Caco-2 (cell line): ENCODE measurements around the gene CFB. TPM values are rescaled to one million over a fixed set of nuclear protein-coding genes. Genes with fewer than 3 reads are reported as not detected.
A peak's percentile ranks its signal among the peaks of the same experiment; 100 is the strongest.

ENCODE experiments used
- BruUV-seq: library from RNA; stranded (reverse); fragments of 400-500 nt; replicated peaks from 2 replicates; lab custom pipeline; 2021; lab: Mats Ljungman, UMichigan
- CTCF ChIA-PET: fragments of 300-600 bp; sonication (Branson Sonifier 250); formaldehyde crosslinking; loops from one replicate; lab custom pipeline; 2022; ENCODE audit warnings: antibody characterized with exemption; lab: Charles Lee
- POLR2A ChIA-PET: fragments of 300-600 bp; sonication (Branson Sonifier 250); formaldehyde crosslinking; loops from one replicate; lab custom pipeline; 2022; ENCODE audit warnings: antibody characterized with exemption; lab: Charles Lee
- DNase-seq, 2 experiments: peaks; one replicate each; pipeline versions ENCODE4 v3.0.0 to v3.0.0-alpha.2; 2020 to 2022
- H3K27me3 ChIP-seq: replicated peaks from 2 replicates; pipeline ENCODE4 v1.6.0; 2011; ENCODE audit warnings: low read length; ENCODE audit not compliant: control insufficient read depth, insufficient read depth
- H3K36me3 ChIP-seq: 2 replicates; pipeline ENCODE4 v1.5.1; 2011; ENCODE audit warnings: low read length; ENCODE audit not compliant: control insufficient read depth, insufficient read depth
- H3K4me1 ChIP-seq: fragments of 250-450 bp; sonication (Bioruptor Pico); 2 replicates; pipeline ENCODE4 v1.5.1; 2020; ENCODE audit warnings: mild to moderate bottlenecking
- H3K4me3 ChIP-seq: 2 replicates; pipeline ENCODE4 v1.5.1; 2011; ENCODE audit warnings: low read depth, mild to moderate bottlenecking, control low read depth, low read length
- H3K9me3 ChIP-seq: fragments of 250-450 bp; sonication (Bioruptor Pico); 2 replicates; pipeline ENCODE4 v1.5.1; 2020; ENCODE audit warnings: mild to moderate bottlenecking, moderate library complexity
- H3K27ac Mint-ChIP-seq: one replicate; pipeline ENCODE4 v1.8.0; 2022; ENCODE audit warnings: mixed read lengths; ENCODE audit not compliant: unreplicated experiment
- H3K27me3 Mint-ChIP-seq: one replicate; pipeline ENCODE4 v1.8.0; 2022; ENCODE audit warnings: mixed read lengths; ENCODE audit not compliant: insufficient read depth, unreplicated experiment
- H3K36me3 Mint-ChIP-seq: one replicate; pipeline ENCODE4 v1.8.0; 2022; ENCODE audit warnings: mild to moderate bottlenecking, mixed read lengths; ENCODE audit not compliant: insufficient read depth, unreplicated experiment
- H3K4me1 Mint-ChIP-seq: one replicate; pipeline ENCODE4 v1.8.0; 2022; ENCODE audit warnings: low read depth, mixed read lengths; ENCODE audit not compliant: unreplicated experiment
- H3K4me3 Mint-ChIP-seq: one replicate; pipeline ENCODE4 v1.8.0; 2022; ENCODE audit warnings: mild to moderate bottlenecking, moderate library complexity, mixed read lengths; ENCODE audit not compliant: unreplicated experiment
- H3K9me3 Mint-ChIP-seq: one replicate; pipeline ENCODE4 v1.8.0; 2022; ENCODE audit warnings: mixed read lengths; ENCODE audit not compliant: unreplicated experiment
- CTCF ChIP-seq, 2 experiments: fragments of 200-600 bp in 1 of 2; IDR thresholded peaks; 1 replicate in 1 of 2; 2 replicates in 1 of 2; pipeline versions ENCODE4 v1.5.1 to v1.8.0; 2011 to 2022; ENCODE audit warnings: antibody characterized with exemption in 1 of 2, control low read depth in 1 of 2, inconsistent platforms in 1 of 2, low read depth in 1 of 2, low read length in 1 of 2, mild to moderate bottlenecking in 1 of 2, moderate library complexity in 1 of 2; ENCODE audit not compliant: insufficient read depth in 1 of 2, severe bottlenecking in 1 of 2, unreplicated experiment in 1 of 2
- intact Hi-C: fragments of 100-400 bp; cut with micrococcal nuclease; formaldehyde crosslinking; loops from one replicate; pipeline ENCODE4 v1.10.0; 2022; ENCODE audit not compliant: unreplicated experiment
- total RNA-seq: library from RNA; stranded (reverse); gene quantifications from 2 replicates; pipeline ENCODE4 v1.2.3, GENCODE V29; 2022

CFB gene
- total RNA-seq, 1 experiment from 2014 or later, result 32.1 TPM

DNA sequence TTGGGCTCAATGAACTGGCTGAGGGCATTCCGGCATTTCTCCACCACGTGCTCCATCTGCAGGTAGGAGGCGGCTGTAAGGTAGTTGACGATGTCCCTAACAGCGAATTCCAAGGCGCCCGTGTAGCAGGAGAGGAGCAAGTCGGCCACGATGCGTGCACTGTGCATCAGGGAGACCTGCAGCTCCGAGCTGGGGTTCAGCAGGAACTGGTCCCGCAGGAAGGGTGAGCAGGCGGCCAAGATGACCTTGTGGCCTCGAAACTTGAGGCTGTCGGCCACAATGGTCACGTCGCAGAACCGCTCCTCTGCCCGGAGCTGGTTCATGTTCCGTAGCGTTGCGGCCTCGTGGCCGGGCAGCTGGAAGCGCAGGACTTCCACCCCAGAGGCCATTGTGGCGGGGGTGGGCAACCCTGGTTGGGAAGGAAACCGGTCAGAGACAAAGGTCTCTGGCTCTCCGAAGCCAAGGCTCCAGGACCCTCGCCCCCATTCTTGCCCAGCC, 44.9 kb upstream of the CFB start:
- BruUV-seq, result no TSS peak
- H3K4me1 Mint-ChIP-seq, result peaks cover 20% of the 10 kb centered on the region
- H3K36me3 ChIP-seq, result no peaks in the 10 kb centered on the region
- ChIA-PET CTCF (interaction anchor here (0.6 kb wide), 1 partner anchor 58 kb away, joined by 5 read pairs; the partner anchor contains the start of genes NELFE and SKIC2), POLR2A (no interaction called here)
- H3K4me3 Mint-ChIP-seq, result peak overlapping the region; percentile 73
- H3K9me3 Mint-ChIP-seq, result no peaks in the 10 kb centered on the region
- peak overlapping the region; percentile 68 for H3K4me3 ChIP-seq
- peak in 1 of 2 experiments; percentile 64 for DNase-seq
- no peaks in the 10 kb centered on the region for H3K27me3 Mint-ChIP-seq
- peak overlapping the region; percentile 55 for H3K27ac Mint-ChIP-seq
- peaks cover 31% of the 10 kb centered on the region for H3K36me3 Mint-ChIP-seq
- H3K27me3 ChIP-seq, result no peaks in the 10 kb centered on the region
- intact Hi-C loops, result loop anchor here (5.0 kb wide), 1 partner anchor 216 kb away; no protein-coding TSS in a partner anchor
- H3K9me3 ChIP-seq, result no peaks in the 10 kb centered on the region
- H3K4me1 ChIP-seq, result peaks cover 23% of the 10 kb centered on the region
- no peak for TF ChIP-seq CTCF (IDR thresholded peaks at IDR 0.05; ENCODE audit: insufficient read depth in 1 of 2, low read depth in 1 of 2, low read length in 1 of 2, severe bottlenecking in 1 of 2, unreplicated experiment in 1 of 2)

- H3K4me1 Mint-ChIP-seq, result peaks cover 20% of the 10 kb centered on the region
- H3K27ac Mint-ChIP-seq, result peak overlapping the region; percentile 58
- no peak for TF ChIP-seq CTCF (IDR thresholded peaks at IDR 0.05; ENCODE audit: insufficient read depth in 1 of 2, low read depth in 1 of 2, low read length in 1 of 2, severe bottlenecking in 1 of 2, unreplicated experiment in 1 of 2)
- peaks cover 30% of the 10 kb centered on the region for H3K36me3 Mint-ChIP-seq
- H3K36me3 ChIP-seq, result no peaks in the 10 kb centered on the region
- CTCF ChIA-PET, result interaction anchor here (0.6 kb wide), 1 partner anchor 57 kb away, joined by 5 read pairs; the partner anchor contains the start of genes NELFE and SKIC2
- TSS peak; percentile 21 for BruUV-seq
- H3K4me1 ChIP-seq, result peaks cover 22% of the 10 kb centered on the region
- POLR2A ChIA-PET, result interaction anchor here (1.2 kb wide), 1 partner anchor 58 kb away, joined by 3 read pairs; the partner anchor contains the start of gene SKIC2
- DNase-seq, result peak; percentile 34 to 64
- peak overlapping the region; percentile 73 for H3K4me3 Mint-ChIP-seq
- intact Hi-C loops, result loop anchor here (5.0 kb wide), 1 partner anchor 216 kb away; no protein-coding TSS in a partner anchor
- no peaks in the 10 kb centered on the region for H3K9me3 ChIP-seq
- H3K27me3 Mint-ChIP-seq, result no peaks in the 10 kb centered on the region
- no peaks in the 10 kb centered on the region for H3K9me3 Mint-ChIP-seq
- peak overlapping the region; percentile 68 for H3K4me3 ChIP-seq
- no peaks in the 10 kb centered on the region for H3K27me3 ChIP-seq
Observed at GRCh38 chr6:31901415-31901952, 44.4 kb upstream of the CFB start.

DNA sequence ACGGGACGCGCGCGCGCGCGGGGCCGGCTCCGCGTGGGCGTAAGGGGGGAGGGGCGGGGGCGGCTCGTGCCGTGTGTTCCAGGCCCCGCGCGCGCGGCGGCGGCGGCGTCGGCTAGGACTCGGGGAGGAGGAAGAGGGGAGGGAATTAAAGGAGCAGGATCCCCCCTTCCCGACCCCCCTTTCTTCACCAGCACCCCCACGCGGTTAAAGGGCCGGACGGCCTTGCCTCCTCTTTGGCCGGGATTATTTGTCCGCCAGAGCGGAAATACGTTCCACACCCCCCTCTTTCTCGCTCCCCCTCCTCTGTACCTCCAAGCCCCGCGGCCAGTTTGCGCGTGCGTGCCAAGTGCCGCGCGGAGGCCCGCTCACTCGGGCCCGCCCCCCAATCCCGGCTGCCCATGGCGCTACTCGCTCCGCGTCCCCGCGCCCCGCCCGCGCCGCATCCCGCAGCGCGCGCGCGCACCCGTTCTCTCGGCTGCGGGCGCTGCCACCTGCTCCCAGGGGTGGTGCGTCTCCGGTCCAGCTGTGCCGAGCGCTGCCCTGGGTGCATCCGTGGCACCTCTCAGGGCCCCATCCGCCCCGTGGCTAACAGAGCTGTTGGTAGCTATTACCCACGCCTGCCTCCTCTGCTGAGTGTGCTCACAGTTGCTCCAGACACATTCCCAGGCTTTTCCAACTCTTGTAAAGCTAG, 43.8 kb upstream of the CFB start, which contains the start of gene ZBTB12:
ZBTB12 (minus strand) TSS at position 134 of the 691 bp plus-strand sequence. CDS start 781 bp downstream, outside the sequence.
- peak within 1 kb of the TSS; percentile 68 for H3K4me3 ChIP-seq
- H3K4me1 ChIP-seq, result peaks cover 19% of the 10 kb centered on the region
- peaks cover 20% of the 10 kb centered on the region for H3K4me1 Mint-ChIP-seq
- peak within 1 kb of the TSS; percentile 73 for H3K4me3 Mint-ChIP-seq
- H3K27ac Mint-ChIP-seq, result peak within 1 kb of the TSS; percentile 58
- no peaks in the 10 kb centered on the region for H3K9me3 Mint-ChIP-seq
- no peaks in the 10 kb centered on the region for H3K9me3 ChIP-seq
- DNase-seq, result peak; percentile 92 to 94
- H3K36me3 ChIP-seq, result no peaks in the 10 kb centered on the region
- H3K27me3 ChIP-seq, result no peaks in the 10 kb centered on the region
- TF ChIP-seq CTCF (IDR thresholded peaks at IDR 0.05; ENCODE audit: insufficient read depth in 1 of 2, low read depth in 1 of 2, low read length in 1 of 2, severe bottlenecking in 1 of 2, unreplicated experiment in 1 of 2), result no peak
- CTCF ChIA-PET, result interaction anchor here (0.6 to 1.2 kb wide), 2 partner anchors 15 to 50 kb away, joined by 6 to 10 read pairs; no protein-coding TSS in a partner anchor
- no TSS peak for BruUV-seq
- no peaks in the 10 kb centered on the region for H3K27me3 Mint-ChIP-seq
- POLR2A ChIA-PET, result interaction anchor here (0.7 to 1.2 kb wide), 3 partner anchors 19 to 57 kb away, joined by 3 to 4 read pairs (median 3); partner anchors contain the start of genes CFB and SKIC2
- intact Hi-C loops, result loop anchor here (1.0 to 5.0 kb wide), 3 partner anchors 39 to 215 kb away; no protein-coding TSS in a partner anchor
- peaks cover 30% of the 10 kb centered on the region for H3K36me3 Mint-ChIP-seq
